Tibial nerve (tissue), 4 donors: ENCODE measurements around the gene EP400. TPM values are rescaled to one million over a fixed set of nuclear protein-coding genes. Genes with fewer than 3 reads are reported as not detected.

Experiments
- DNase-seq, 2 donors: peaks; one replicate each; pipeline ENCODE4 v3.0.0-alpha.2; 2019; ENCODE audit warnings: low spot score in 2 of 2
- H3K27ac ChIP-seq, 4 donors: fragments of 200-600 bp; sonication (generic) in 3 of 4; one replicate each; pipeline ENCODE4 v1.5.1; 2017 to 2019; ENCODE audit warnings: mild to moderate bottlenecking in 1 of 4
- H3K27me3 ChIP-seq, 2 donors: fragments of 200-600 bp; sonication (generic) in 1 of 2; one replicate each; pipeline versions ENCODE4 v1.5.1 to v1.6.0; 2017 to 2019
- H3K36me3 ChIP-seq, 3 donors: fragments of 200-600 bp; sonication (generic); one replicate each; pipeline ENCODE4 v1.5.1; 2018 to 2019
- H3K4me1 ChIP-seq, 4 donors: fragments of 200-600 bp; sonication (generic) in 3 of 4; one replicate each; pipeline ENCODE4 v1.5.1; 2017 to 2019
- H3K4me3 ChIP-seq, 4 donors: fragments of 200-600 bp; sonication (generic) in 3 of 4; one replicate each; pipeline ENCODE4 v1.5.1; 2017 to 2019; ENCODE audit warnings: mild to moderate bottlenecking in 1 of 4, moderate library complexity in 1 of 4
- H3K9me3 ChIP-seq, 4 donors: fragments of 200-600 bp; sonication (generic) in 3 of 4; one replicate each; pipeline ENCODE4 v1.5.1; 2017 to 2019
- EP300 ChIP-seq, 2 donors: sonication (generic); formaldehyde crosslinking; IDR thresholded peaks; one replicate each; pipeline ENCODE4 v1.6.1; 2017; ENCODE audit warnings: antibody characterized with exemption in 2 of 2, mild to moderate bottlenecking in 1 of 2
- POLR2A ChIP-seq, 2 donors: fragments of 450-650 bp; IDR thresholded peaks; one replicate each; pipeline ENCODE4 v1.6.1; 2017; ENCODE audit warnings: antibody characterized with exemption in 2 of 2, mild to moderate bottlenecking in 2 of 2, moderate library complexity in 2 of 2
- WGBS, 2 donors: methylation state at CpG; one replicate each; pipeline ENCODE4 v1.1.5; 2018; 5-methylcytosine and 5-hydroxymethylcytosine counted together
- total RNA-seq, 4 donors: library from RNA; depleted of rRNA; stranded (reverse); fragments of >200 nt; gene quantifications; one replicate each; pipeline ENCODE4 v1.1.0, GENCODE V29; 2016
- TF ChIP-seq, protein P1 (sequence below), 5 experiments: fragments of 200-600 bp in 3 of 5; fragments of 450-650 bp in 2 of 5; sonication (generic) in 3 of 5; IDR thresholded peaks; one replicate each; pipeline ENCODE4 v1.5.1; 2016 to 2019; ENCODE audit warnings: antibody characterized with exemption in 5 of 5, mild to moderate bottlenecking in 3 of 5, moderate library complexity in 2 of 5

EP400 gene
- total RNA-seq, 4 donors from 2014 or later: 27.8 to 41.4 (median 32.2) TPM

DNA sequence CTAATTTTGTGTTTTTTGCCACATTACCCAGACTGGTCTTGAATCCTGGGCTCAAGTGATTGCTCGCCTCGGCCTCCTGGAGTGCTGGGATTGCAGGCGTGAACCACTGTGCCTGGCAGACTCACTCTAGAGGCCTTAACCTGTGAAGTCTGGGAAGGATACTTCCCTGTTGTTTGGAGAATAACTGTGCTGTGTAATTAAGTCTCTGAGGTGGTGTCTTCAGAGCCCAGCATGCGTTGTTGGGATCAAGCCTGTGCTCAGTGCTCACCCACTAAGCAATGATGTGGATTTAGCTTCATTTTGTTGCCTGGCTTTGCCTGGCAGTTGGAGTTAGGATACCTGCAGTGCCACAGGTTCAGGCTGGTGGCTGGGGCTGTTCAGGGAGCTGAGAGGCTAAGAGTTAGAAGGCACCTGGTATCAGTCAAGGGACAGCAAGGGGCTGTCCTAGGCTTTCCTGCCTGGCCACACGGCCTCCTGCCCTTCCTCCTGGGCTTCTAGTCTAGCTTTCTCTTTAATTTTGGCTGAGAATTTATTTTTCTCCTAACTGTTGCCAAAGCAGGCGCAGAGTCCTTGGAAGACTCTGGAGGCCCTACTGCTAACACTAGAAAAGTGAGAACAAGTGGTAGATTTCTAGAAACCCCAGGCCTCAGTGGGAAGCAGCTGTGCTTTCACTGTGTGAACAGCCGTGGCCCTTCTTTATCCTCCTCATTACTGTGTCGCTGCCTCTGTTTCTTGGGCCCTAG is 38.5 kb downstream of the EP400 start:
- TF ChIP-seq, protein P1, sequence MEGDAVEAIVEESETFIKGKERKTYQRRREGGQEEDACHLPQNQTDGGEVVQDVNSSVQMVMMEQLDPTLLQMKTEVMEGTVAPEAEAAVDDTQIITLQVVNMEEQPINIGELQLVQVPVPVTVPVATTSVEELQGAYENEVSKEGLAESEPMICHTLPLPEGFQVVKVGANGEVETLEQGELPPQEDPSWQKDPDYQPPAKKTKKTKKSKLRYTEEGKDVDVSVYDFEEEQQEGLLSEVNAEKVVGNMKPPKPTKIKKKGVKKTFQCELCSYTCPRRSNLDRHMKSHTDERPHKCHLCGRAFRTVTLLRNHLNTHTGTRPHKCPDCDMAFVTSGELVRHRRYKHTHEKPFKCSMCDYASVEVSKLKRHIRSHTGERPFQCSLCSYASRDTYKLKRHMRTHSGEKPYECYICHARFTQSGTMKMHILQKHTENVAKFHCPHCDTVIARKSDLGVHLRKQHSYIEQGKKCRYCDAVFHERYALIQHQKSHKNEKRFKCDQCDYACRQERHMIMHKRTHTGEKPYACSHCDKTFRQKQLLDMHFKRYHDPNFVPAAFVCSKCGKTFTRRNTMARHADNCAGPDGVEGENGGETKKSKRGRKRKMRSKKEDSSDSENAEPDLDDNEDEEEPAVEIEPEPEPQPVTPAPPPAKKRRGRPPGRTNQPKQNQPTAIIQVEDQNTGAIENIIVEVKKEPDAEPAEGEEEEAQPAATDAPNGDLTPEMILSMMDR (IDR thresholded peaks at IDR 0.05): no peak
- TF ChIP-seq POLR2A (IDR thresholded peaks at IDR 0.05) (no peak), EP300 (IDR thresholded peaks at IDR 0.05) (no peak)
- no peak overlapping the region for H3K27ac ChIP-seq
- H3K36me3 ChIP-seq: peaks cover 5 to 100% (median 41%) of the 10 kb centered on the region in 3 donors
- no peak overlapping the region for H3K4me3 ChIP-seq
- H3K27me3 ChIP-seq: no peaks in the 10 kb centered on the region
- 80 to 81% methylated on average over 8 of the region's 8 CpGs for WGBS, 2 donors
- DNase-seq: no peak
- no peaks in the 10 kb centered on the region for H3K9me3 ChIP-seq
- no peaks in the 10 kb centered on the region for H3K4me1 ChIP-seq

DNA sequence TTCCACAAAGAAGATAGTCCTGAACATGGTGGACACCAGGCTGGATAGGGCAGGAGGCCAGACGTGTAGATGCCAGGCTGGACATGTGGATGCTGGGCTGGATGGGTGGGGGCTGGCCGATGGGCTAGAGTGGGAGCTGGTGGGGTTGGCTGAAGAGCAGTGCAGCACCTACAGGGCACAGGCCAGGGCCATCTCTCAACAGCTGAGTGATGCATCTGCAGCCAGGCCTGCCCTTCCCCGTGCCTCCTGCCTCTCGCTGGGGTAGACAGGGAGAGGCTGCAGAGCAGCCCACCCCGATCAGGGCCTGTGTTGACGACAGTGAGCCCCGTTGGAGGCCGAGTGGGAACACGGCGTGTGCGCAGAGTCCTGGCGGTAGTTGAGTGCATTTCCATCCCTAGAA is 39.3 kb downstream of the EP400 start:
- no peaks in the 10 kb centered on the region for H3K9me3 ChIP-seq
- no peak for DNase-seq

DNA sequence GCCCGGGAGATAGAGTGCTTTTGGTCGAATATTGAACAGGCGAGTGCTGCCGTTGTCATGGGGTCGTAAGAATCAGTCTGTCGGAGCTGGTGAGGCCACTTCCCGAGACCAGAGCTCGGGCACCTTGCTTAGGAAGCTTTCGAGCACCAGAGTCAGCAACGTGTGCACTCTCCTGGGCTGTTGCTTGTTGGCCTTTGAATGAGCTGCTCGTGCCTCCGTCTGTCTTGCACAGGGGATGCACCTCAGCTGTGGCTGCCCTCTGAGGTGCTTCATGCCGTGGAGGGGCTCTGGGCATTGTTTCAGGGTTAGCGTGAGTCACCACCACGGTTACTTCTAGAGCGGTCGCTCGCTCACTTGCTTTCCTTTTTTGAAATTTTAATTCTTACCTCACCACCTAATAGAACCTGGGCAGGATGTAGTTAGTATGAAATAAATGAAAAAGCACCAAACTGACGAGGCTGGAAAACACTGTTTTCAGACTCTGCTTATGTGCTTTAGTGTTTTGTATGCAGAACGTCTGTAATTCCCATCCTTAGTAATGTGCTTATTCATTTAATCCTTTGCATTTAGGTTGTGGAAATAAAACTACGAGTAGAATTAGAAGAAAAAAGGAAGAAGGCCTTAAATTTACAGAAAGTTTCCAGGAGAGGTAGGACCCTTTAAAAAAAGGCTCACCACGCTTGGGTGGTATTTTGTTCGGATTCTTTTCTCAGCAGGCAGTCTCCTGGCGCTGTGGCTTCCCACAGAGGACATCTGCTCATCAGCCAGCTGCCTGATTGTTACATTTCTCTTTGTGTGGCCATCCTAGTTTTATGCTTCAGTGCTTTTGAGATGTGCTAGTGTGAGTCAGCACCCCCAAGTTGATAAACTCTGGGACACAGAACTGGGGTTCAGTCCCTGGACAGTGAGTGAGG is 40.6 kb downstream of the EP400 start:
- 78 to 79% methylated on average over 24 of the region's 24 CpGs for WGBS, 2 donors
- TF ChIP-seq, protein P1 (IDR thresholded peaks at IDR 0.05): no peak
- TF ChIP-seq POLR2A (IDR thresholded peaks at IDR 0.05) (no peak), EP300 (IDR thresholded peaks at IDR 0.05) (no peak)
- no peak overlapping the region for H3K4me3 ChIP-seq
- H3K4me1 ChIP-seq: no peaks in the 10 kb centered on the region
- no peak overlapping the region for H3K27ac ChIP-seq
- H3K9me3 ChIP-seq: no peaks in the 10 kb centered on the region
- peaks cover 5 to 100% (median 49%) of the 10 kb centered on the region in 3 donors for H3K36me3 ChIP-seq
- no peaks in the 10 kb centered on the region for H3K27me3 ChIP-seq
- DNase-seq: no peak

More for the DNA sequence above, 39.3 kb downstream of the EP400 start:
- Histone ChIP-seq H3K36me3 (peaks cover 5 to 100% (median 49%) of the 10 kb centered on the region in 3 donors), H3K27ac (peak overlapping the region in 1 of 4 donors; percentile 26), H3K4me3 (no peak overlapping the region), H3K4me1 (no peaks in the 10 kb centered on the region), H3K27me3 (no peaks in the 10 kb centered on the region)
- WGBS, 2 donors: 83 to 89% methylated on average over 12 of the region's 12 CpGs
- TF ChIP-seq EP300 (IDR thresholded peaks at IDR 0.05) (no peak), POLR2A (IDR thresholded peaks at IDR 0.05) (no peak)
- TF ChIP-seq, protein P1 (IDR thresholded peaks at IDR 0.05): no peak

DNA sequence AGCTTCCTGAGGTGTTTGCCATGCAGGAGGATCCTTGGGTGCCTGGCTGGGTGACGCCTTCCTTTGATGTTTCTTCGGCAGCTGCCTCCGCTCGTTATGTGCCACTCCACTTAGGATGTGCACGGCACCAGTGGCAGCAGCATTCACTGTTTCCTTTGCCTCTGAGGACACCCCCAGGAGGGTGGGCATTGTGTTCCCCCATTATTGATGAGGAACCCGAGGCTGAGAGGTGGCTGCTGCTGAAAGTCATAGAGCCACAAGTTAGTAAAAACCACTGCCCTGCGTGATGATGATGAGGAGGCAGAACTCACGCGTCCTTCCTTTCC is 41.2 kb downstream of the EP400 start:
- Histone ChIP-seq H3K9me3 (no peaks in the 10 kb centered on the region), H3K4me3 (no peak overlapping the region), H3K27ac (no peak overlapping the region), H3K4me1 (no peaks in the 10 kb centered on the region), H3K27me3 (no peaks in the 10 kb centered on the region), H3K36me3 (peaks cover 5 to 100% (median 49%) of the 10 kb centered on the region in 3 donors)
- TF ChIP-seq, protein P1 (IDR thresholded peaks at IDR 0.05): no peak
- TF ChIP-seq EP300 (IDR thresholded peaks at IDR 0.05): no peak
- no peak for TF ChIP-seq POLR2A (IDR thresholded peaks at IDR 0.05)
- WGBS, 2 donors: 73 to 83% methylated on average over 9 of the region's 9 CpGs
- no peak for DNase-seq
